ENCODE measurements around the gene GID8.
A peak's percentile ranks its signal among the peaks of the same experiment; 100 is the strongest.

The GID8 gene

GRCh38 chr20:62906209-62906608, 31.7 kb upstream of the GID8 start:
- no peak overlapping the region for H3K27ac ChIP-seq (ENCODE audit: low read length)
- peaks cover 94% of the 10 kb centered on the region for H3K36me3 ChIP-seq (ENCODE audit: control insufficient read depth, low read depth, low read length)
- H3K4me1 ChIP-seq (ENCODE audit: control insufficient read depth, low read depth, low read length), result no peaks in the 10 kb centered on the region

DNA sequence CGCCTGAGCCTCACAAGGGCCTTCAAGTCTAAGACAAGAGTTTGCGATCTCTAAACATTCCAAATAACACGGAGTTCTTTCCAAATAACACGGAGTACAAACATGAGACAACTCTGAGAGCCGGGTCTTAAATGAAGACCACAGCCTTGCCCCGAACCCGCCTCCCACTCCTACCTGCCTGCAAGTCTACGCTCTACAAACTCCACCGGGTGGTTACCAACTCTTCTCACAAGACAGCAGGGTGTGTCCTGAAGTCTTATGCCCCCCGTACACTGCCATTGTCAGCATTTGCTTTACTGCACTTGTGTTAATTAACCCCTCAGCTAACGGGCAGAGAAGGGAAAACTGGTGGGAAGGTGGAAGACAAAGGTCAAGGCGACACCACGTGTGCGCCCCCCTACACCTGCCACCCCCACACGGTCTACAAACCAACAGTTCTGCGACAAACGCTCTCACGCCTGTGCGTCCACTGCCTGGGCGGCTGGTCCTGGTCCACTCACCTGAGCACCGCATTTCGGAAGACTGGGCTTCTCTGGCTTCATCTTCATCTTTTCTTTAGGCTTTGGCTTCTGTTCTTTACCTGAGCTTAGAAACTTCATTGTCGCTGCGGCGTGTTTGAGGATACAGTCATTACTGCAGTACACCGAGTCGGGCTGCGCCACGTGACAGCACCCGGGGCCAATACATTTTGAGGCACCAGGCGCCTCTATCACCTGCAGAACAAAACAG, 31.1 kb upstream of the GID8 start:
- no peak overlapping the region for H3K27ac ChIP-seq (ENCODE audit: low read length)
- H3K9me3 ChIP-seq (ENCODE audit: control insufficient read depth, low read depth, low read length), result no peaks in the 10 kb centered on the region
- H3K36me3 ChIP-seq (ENCODE audit: control insufficient read depth, low read depth, low read length), result peaks cover 94% of the 10 kb centered on the region
- H3K27me3 ChIP-seq (ENCODE audit: control insufficient read depth, insufficient read depth, low read length), result no peaks in the 10 kb centered on the region
- H3K9ac ChIP-seq (ENCODE audit: low read length), result no peak overlapping the region
- no peak overlapping the region for H3K4me3 ChIP-seq (ENCODE audit: low read length)
- H3K4me1 ChIP-seq (ENCODE audit: control insufficient read depth, low read depth, low read length), result no peaks in the 10 kb centered on the region

More at GRCh38 chr20:62906209-62906608, 31.7 kb upstream of the GID8 start:
- Histone ChIP-seq H3K4me3 (ENCODE audit: low read length) (no peak overlapping the region), H3K9ac (ENCODE audit: low read length) (no peak overlapping the region), H3K9me3 (ENCODE audit: control insufficient read depth, low read depth, low read length) (no peaks in the 10 kb centered on the region), H3K27me3 (ENCODE audit: control insufficient read depth, insufficient read depth, low read length) (no peaks in the 10 kb centered on the region)

GRCh38 chr20:62907384-62908317, 30.3 kb upstream of the GID8 start:
- H3K4me1 ChIP-seq (ENCODE audit: control insufficient read depth, low read depth, low read length), result no peaks in the 10 kb centered on the region
- H3K36me3 ChIP-seq (ENCODE audit: control insufficient read depth, low read depth, low read length), result peaks cover 90% of the 10 kb centered on the region
- H3K9ac ChIP-seq (ENCODE audit: low read length), result no peak overlapping the region
- H3K27me3 ChIP-seq (ENCODE audit: control insufficient read depth, insufficient read depth, low read length), result no peaks in the 10 kb centered on the region
- H3K27ac ChIP-seq (ENCODE audit: low read length), result no peak overlapping the region
- H3K4me3 ChIP-seq (ENCODE audit: low read length), result no peak overlapping the region
- H3K9me3 ChIP-seq (ENCODE audit: control insufficient read depth, low read depth, low read length), result no peaks in the 10 kb centered on the region

DNA sequence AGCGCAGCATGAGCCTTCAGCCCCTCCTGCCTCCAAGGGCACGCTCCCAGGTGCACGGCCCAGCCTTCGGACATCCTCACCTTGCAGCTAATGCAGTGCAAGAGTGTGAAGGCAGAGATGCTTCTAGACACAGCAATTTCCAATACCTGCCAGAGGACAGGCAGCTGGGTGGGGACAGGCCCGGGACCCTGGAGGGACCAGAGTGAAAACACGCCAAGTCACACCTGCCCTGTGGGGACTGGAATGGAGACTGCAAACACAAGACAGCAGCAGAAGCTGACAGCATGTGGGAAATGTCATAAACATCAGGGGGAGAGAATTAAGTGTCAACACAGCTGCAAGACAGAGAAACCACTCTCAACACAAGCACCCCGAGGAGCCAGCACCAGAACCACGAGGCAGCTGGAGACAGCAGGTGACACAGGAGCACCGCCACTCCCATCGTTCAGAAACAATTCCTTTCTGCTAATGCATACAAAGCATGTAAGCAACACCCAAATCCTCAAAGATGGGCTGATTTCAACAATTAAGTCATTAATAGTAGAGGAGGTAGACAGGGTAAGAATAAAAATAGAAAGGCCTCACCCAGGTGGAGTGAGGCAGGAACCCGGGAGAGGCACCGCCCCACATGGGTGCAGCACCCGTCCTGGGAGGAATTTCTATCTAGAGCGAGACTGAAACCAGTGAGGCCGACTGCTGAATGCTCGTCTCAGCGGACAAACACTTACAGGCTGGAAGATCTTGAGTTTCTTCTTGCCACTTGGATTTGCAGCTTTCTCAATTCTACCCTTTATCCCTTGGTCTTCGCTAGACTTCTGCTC, 28.8 kb upstream of the GID8 start:
- Histone ChIP-seq H3K27ac (ENCODE audit: low read length) (no peak overlapping the region), H3K4me1 (ENCODE audit: control insufficient read depth, low read depth, low read length) (no peaks in the 10 kb centered on the region), H3K36me3 (ENCODE audit: control insufficient read depth, low read depth, low read length) (peaks cover 86% of the 10 kb centered on the region), H3K9me3 (ENCODE audit: control insufficient read depth, low read depth, low read length) (no peaks in the 10 kb centered on the region), H3K4me3 (ENCODE audit: low read length) (no peak overlapping the region), H3K9ac (ENCODE audit: low read length) (no peak overlapping the region), H3K27me3 (ENCODE audit: control insufficient read depth, insufficient read depth, low read length) (no peaks in the 10 kb centered on the region)

DNA sequence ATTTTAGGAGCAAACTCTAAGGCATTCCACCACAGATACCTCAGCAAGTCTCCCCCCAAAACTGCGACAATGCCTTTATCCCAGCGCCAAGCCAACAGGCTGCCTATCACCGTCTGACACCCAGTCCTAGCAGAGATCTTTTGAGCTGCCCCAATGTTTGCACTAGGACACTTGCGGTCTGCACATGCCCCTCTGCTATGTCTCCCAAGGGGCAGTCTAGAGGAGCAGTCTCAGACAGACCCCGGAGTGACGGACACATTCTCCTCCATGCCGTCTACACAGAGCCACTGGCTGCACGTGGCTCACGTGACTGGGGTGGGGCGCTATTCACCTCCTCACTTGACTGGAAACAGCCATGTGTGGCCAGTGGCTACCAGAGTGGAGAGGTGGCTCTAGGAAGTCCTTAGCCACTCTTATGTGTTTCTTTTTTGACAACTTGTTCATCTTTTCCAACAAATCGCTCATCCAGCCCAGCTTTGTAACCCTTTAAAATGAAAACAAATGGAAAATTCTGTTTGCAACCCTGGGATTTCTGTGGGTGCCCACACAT, 27.7 kb upstream of the GID8 start:
- no peak overlapping the region for H3K9ac ChIP-seq (ENCODE audit: low read length)
- no peaks in the 10 kb centered on the region for H3K9me3 ChIP-seq (ENCODE audit: control insufficient read depth, low read depth, low read length)
- no peak overlapping the region for H3K4me3 ChIP-seq (ENCODE audit: low read length)
- peaks cover 76% of the 10 kb centered on the region for H3K36me3 ChIP-seq (ENCODE audit: control insufficient read depth, low read depth, low read length)
- no peaks in the 10 kb centered on the region for H3K27me3 ChIP-seq (ENCODE audit: control insufficient read depth, insufficient read depth, low read length)
- no peak overlapping the region for H3K27ac ChIP-seq (ENCODE audit: low read length)
- H3K4me1 ChIP-seq (ENCODE audit: control insufficient read depth, low read depth, low read length), result peaks cover 5% of the 10 kb centered on the region

GRCh38 chr20:62910777-62911497, 27.0 kb upstream of the GID8 start:
- H3K27ac ChIP-seq (ENCODE audit: low read length), result no peak overlapping the region
- peaks cover 11% of the 10 kb centered on the region for H3K4me1 ChIP-seq (ENCODE audit: control insufficient read depth, low read depth, low read length)
- H3K36me3 ChIP-seq (ENCODE audit: control insufficient read depth, low read depth, low read length), result peaks cover 70% of the 10 kb centered on the region

GRCh38 chr20:62911701-62912280, 26.2 kb upstream of the GID8 start:
- Histone ChIP-seq H3K9me3 (ENCODE audit: control insufficient read depth, low read depth, low read length) (no peaks in the 10 kb centered on the region), H3K27me3 (ENCODE audit: control insufficient read depth, insufficient read depth, low read length) (no peaks in the 10 kb centered on the region), H3K27ac (ENCODE audit: low read length) (no peak overlapping the region), H3K9ac (ENCODE audit: low read length) (no peak overlapping the region), H3K4me3 (ENCODE audit: low read length) (no peak overlapping the region), H3K4me1 (ENCODE audit: control insufficient read depth, low read depth, low read length) (peaks cover 17% of the 10 kb centered on the region), H3K36me3 (ENCODE audit: control insufficient read depth, low read depth, low read length) (peaks cover 61% of the 10 kb centered on the region)

More at GRCh38 chr20:62910777-62911497, 27.0 kb upstream of the GID8 start:
- Histone ChIP-seq H3K9ac (ENCODE audit: low read length) (no peak overlapping the region), H3K4me3 (ENCODE audit: low read length) (no peak overlapping the region), H3K27me3 (ENCODE audit: control insufficient read depth, insufficient read depth, low read length) (no peaks in the 10 kb centered on the region), H3K9me3 (ENCODE audit: control insufficient read depth, low read depth, low read length) (no peaks in the 10 kb centered on the region)

DNA sequence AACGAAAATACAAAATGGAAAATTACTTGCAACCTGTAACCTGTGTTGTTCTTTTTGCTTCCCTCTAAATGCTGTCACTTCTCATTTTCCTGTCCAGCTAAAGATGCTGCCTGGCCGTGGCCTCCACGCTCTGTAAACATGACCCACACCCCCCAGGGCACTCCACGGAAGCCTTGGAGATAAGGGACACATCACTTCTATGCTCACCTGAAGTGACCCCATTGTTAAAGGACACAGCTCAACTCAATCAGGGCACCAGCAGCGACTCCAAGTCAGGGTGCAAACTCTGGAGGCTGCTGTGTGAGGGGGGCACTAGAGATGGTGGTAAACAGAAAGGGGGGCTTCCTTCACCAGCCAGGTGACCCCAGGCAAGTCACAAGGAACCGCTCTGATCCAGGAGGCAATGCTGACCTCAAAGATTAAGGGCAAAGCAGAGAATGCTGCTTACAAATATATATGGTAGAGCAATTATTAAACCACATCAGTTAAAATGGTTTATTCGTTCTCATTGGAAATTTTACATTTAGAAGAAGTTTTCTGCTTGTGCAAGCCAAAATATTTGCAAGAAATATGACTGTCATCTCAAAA, 24.8 kb upstream of the GID8 start:
- peaks cover 51% of the 10 kb centered on the region for H3K36me3 ChIP-seq (ENCODE audit: control insufficient read depth, low read depth, low read length)
- no peaks in the 10 kb centered on the region for H3K9me3 ChIP-seq (ENCODE audit: control insufficient read depth, low read depth, low read length)
- no peak overlapping the region for H3K27ac ChIP-seq (ENCODE audit: low read length)
- H3K4me1 ChIP-seq (ENCODE audit: control insufficient read depth, low read depth, low read length), result peaks cover 30% of the 10 kb centered on the region
- no peaks in the 10 kb centered on the region for H3K27me3 ChIP-seq (ENCODE audit: control insufficient read depth, insufficient read depth, low read length)
- no peak overlapping the region for H3K9ac ChIP-seq (ENCODE audit: low read length)
- no peak overlapping the region for H3K4me3 ChIP-seq (ENCODE audit: low read length)

DNA sequence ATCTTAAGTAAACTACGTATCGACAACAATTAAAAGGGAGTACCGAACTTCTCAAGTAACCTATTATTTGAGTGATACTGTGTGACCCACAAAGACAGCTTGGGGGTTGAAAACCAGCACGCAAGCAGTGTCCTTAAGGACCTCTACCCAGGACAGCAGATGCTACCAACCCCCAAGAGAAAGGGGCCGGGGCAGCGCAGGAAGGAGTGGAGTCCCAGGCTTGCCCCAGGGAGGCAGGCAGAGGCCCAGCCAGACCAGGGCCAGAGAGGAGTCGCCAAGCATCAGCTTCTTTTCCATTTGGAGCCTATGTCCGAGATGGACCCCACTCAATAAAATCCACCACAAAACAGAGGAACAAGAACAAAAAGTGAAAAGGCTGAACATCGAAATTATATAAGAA, 23.5 kb upstream of the GID8 start:
- H3K4me1 ChIP-seq (ENCODE audit: control insufficient read depth, low read depth, low read length), result peaks cover 38% of the 10 kb centered on the region
- H3K36me3 ChIP-seq (ENCODE audit: control insufficient read depth, low read depth, low read length), result peaks cover 39% of the 10 kb centered on the region
- H3K27me3 ChIP-seq (ENCODE audit: control insufficient read depth, insufficient read depth, low read length), result no peaks in the 10 kb centered on the region
- peak overlapping the region; percentile 54 for H3K9ac ChIP-seq (ENCODE audit: low read length)
- no peak overlapping the region for H3K4me3 ChIP-seq (ENCODE audit: low read length)
- no peaks in the 10 kb centered on the region for H3K9me3 ChIP-seq (ENCODE audit: control insufficient read depth, low read depth, low read length)
- peak overlapping the region; percentile 25 for H3K27ac ChIP-seq (ENCODE audit: low read length)

DNA sequence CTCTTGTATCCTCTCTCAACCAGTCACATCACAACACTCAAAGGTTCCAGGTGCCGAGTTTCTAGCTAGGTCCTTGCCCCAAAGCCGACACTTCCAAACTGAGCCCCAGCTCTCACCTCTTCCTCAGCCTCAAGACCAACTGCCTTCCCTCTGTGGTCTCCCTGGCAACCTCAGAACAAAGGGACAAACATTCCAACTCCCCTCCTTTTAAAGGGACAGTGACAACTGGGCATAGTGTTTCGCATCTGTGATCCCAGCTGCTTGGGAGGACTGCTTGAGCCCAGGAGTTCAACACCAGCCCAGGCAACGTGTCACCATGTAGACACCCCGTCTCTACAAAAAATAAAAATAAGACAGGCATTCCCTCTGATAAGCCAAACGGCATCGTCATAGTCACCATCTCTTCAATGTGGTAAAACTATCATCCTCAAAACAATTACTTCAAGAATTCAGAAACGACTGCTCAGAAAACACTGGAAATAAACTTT, 22.9 kb upstream of the GID8 start:
- Histone ChIP-seq H3K27me3 (ENCODE audit: control insufficient read depth, insufficient read depth, low read length) (no peaks in the 10 kb centered on the region), H3K4me1 (ENCODE audit: control insufficient read depth, low read depth, low read length) (peaks cover 44% of the 10 kb centered on the region), H3K27ac (ENCODE audit: low read length) (peak overlapping the region; percentile 55), H3K36me3 (ENCODE audit: control insufficient read depth, low read depth, low read length) (peaks cover 33% of the 10 kb centered on the region), H3K9ac (ENCODE audit: low read length) (peak overlapping the region; percentile 54), H3K9me3 (ENCODE audit: control insufficient read depth, low read depth, low read length) (no peaks in the 10 kb centered on the region), H3K4me3 (ENCODE audit: low read length) (no peak overlapping the region)
